ENCODE data around the gene PMPCA.

Gene PMPCA

DNA sequence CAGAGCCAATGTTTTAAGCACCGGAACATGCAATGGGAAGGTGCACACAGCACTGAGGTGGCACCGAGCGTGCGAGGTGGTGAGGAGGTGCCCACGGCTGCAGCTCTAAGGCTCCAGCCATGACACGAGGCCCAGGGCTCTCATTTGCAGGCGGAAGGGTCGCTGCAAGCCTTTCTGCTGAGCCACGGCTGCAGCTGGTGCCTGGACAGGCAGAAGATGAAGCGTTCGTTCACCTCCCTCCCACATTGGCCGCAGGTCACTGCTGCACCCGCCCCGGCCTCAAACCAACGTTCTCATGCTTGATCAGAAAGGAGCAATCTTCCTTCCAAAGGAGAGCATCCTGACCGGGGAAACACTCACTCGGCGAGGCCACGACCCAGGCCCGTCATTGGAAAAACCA lies 33.6 kb downstream of the PMPCA start:
- no peak for TF ChIP-seq EZH2phosphoT487 (conservative IDR thresholded peaks at IDR 0.05; ENCODE audit: low read length)
- TF ChIP-seq, protein P1, sequence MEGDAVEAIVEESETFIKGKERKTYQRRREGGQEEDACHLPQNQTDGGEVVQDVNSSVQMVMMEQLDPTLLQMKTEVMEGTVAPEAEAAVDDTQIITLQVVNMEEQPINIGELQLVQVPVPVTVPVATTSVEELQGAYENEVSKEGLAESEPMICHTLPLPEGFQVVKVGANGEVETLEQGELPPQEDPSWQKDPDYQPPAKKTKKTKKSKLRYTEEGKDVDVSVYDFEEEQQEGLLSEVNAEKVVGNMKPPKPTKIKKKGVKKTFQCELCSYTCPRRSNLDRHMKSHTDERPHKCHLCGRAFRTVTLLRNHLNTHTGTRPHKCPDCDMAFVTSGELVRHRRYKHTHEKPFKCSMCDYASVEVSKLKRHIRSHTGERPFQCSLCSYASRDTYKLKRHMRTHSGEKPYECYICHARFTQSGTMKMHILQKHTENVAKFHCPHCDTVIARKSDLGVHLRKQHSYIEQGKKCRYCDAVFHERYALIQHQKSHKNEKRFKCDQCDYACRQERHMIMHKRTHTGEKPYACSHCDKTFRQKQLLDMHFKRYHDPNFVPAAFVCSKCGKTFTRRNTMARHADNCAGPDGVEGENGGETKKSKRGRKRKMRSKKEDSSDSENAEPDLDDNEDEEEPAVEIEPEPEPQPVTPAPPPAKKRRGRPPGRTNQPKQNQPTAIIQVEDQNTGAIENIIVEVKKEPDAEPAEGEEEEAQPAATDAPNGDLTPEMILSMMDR (IDR thresholded peaks at IDR 0.05; ENCODE audit: insufficient read depth, low read length, poor library complexity, severe bottlenecking): no peak
- no peak overlapping the region for H3K4me3 ChIP-seq (ENCODE audit: insufficient read depth, low read length, poor library complexity, severe bottlenecking)
- no peaks in the 10 kb centered on the region for H3K27me3 ChIP-seq (ENCODE audit: low read length)
- H3K9me3 ChIP-seq (ENCODE audit: insufficient read depth, low read length): no peaks in the 10 kb centered on the region
- no peaks in the 10 kb centered on the region for H3K36me3 ChIP-seq (ENCODE audit: low read length)
- H4K20me1 ChIP-seq (ENCODE audit: low read depth, low read length): no peaks in the 10 kb centered on the region
- no peak overlapping the region for H3K9ac ChIP-seq (ENCODE audit: low read length)
- H3F3A ChIP-seq (ENCODE audit: insufficient read depth): peaks cover 10% of the 10 kb centered on the region
- no peaks in the 10 kb centered on the region for H3K9me2 ChIP-seq (replicated peaks; ENCODE audit: insufficient read depth, low read length)
- no peaks in the 10 kb centered on the region; the same call in 1 of the 2 replicates for H3K79me2 ChIP-seq (ENCODE audit: insufficient read depth, low read length)
- no peak overlapping the region for H2AFZ ChIP-seq (ENCODE audit: low read depth, low read length, severe bottlenecking)
- H3K4me2 ChIP-seq (ENCODE audit: low read depth, low read length, poor library complexity, severe bottlenecking): no peak overlapping the region
- H3K27ac ChIP-seq (ENCODE audit: low read depth, low read length): no peak overlapping the region

DNA sequence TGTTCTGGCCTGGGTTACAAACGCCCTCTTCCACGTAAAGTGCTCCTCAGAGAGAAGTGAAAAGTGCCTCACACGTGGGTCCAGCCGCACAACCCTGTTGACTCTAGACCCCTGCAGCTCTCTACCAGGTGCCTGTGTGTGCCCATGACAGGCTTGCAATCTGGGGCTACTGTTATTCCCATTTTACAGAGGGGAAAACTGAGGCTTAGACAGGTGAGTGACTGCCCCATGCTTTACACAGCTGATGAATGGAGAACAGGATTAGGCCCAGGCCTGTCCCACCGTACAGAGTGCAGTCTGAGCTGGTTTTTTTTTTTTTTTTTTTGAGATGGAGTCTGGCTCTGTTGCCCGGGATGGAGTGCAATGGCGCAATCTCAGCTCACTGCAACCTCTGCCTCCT lies 35.3 kb downstream of the PMPCA start:
- H4K20me1 ChIP-seq (ENCODE audit: low read depth, low read length): no peaks in the 10 kb centered on the region
- no peaks in the 10 kb centered on the region for H3K9me3 ChIP-seq (ENCODE audit: insufficient read depth, low read length)
- TF ChIP-seq, protein P1 (IDR thresholded peaks at IDR 0.05; ENCODE audit: insufficient read depth, low read length, poor library complexity, severe bottlenecking): no peak
- no peak for TF ChIP-seq EZH2phosphoT487 (conservative IDR thresholded peaks at IDR 0.05; ENCODE audit: low read length)
- H3K36me3 ChIP-seq (ENCODE audit: low read length): no peaks in the 10 kb centered on the region; the same call in 1 of the 2 replicates
- 0 out of 2 replicates have a peak, but pooled peaks cover under 1% of the 10 kb centered on the region for H3F3A ChIP-seq (ENCODE audit: insufficient read depth)
- H3K9me2 ChIP-seq (replicated peaks; ENCODE audit: insufficient read depth, low read length): no peaks in the 10 kb centered on the region
- no peak overlapping the region for H3K9ac ChIP-seq (ENCODE audit: low read length)
- no peak overlapping the region for H3K4me3 ChIP-seq (ENCODE audit: insufficient read depth, low read length, poor library complexity, severe bottlenecking)
- H3K4me2 ChIP-seq (ENCODE audit: low read depth, low read length, poor library complexity, severe bottlenecking): no peak overlapping the region
- no peak overlapping the region for H3K27ac ChIP-seq (ENCODE audit: low read depth, low read length)
- H3K79me2 ChIP-seq (ENCODE audit: insufficient read depth, low read length): no peaks in the 10 kb centered on the region
- H2AFZ ChIP-seq (ENCODE audit: low read depth, low read length, severe bottlenecking): no peak overlapping the region
- H3K27me3 ChIP-seq (ENCODE audit: low read length): no peaks in the 10 kb centered on the region

DNA sequence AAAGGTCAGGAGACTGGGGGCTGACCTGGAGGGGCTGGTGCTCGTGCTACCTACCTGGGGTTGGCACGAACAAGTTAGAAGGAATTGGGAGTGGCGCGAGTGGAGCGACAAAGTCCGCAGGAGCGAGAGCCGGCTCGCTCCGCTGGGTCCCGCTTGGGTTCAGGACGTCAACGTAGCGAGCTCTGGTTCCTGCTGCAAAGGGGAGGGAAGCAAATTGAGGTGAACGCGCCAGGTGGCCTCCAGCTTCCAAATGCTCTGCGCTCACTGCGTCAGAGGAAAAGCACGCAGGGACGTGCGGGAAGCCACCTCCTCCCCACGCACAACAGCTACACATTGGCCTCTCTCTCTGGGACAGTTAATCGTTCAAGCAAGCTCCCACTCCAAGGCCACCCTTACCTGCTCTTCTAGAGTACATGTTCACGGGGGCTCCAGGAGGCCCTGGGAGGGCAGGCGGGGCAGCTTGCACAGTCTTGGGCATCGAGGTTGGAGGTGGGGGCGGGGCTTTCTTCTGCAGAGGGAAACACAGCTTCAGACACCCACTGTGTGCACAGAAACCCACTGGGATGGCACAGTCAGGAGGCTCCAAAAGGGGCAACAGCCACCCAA lies 36.8 kb downstream of the PMPCA start:
- Histone ChIP-seq H3K36me3 (ENCODE audit: low read length) (peaks cover 2% of the 10 kb centered on the region; the same call in 1 of the 2 replicates), H3K27ac (ENCODE audit: low read depth, low read length) (no peak overlapping the region), H3K4me3 (ENCODE audit: insufficient read depth, low read length, poor library complexity, severe bottlenecking) (no peak overlapping the region), H3K9ac (ENCODE audit: low read length) (no peak overlapping the region), H3K9me3 (ENCODE audit: insufficient read depth, low read length) (no peaks in the 10 kb centered on the region), H3K9me2 (replicated peaks; ENCODE audit: insufficient read depth, low read length) (no peaks in the 10 kb centered on the region), H3K79me2 (ENCODE audit: insufficient read depth, low read length) (no peaks in the 10 kb centered on the region), H3K4me2 (ENCODE audit: low read depth, low read length, poor library complexity, severe bottlenecking) (no peak overlapping the region), H2AFZ (ENCODE audit: low read depth, low read length, severe bottlenecking) (no peak overlapping the region), H4K20me1 (ENCODE audit: low read depth, low read length) (no peaks in the 10 kb centered on the region), H3F3A (ENCODE audit: insufficient read depth) (no peaks in the 10 kb centered on the region), H3K27me3 (ENCODE audit: low read length) (no peaks in the 10 kb centered on the region)
- TF ChIP-seq, protein P1 (IDR thresholded peaks at IDR 0.05; ENCODE audit: insufficient read depth, low read length, poor library complexity, severe bottlenecking): no peak
- no peak for TF ChIP-seq EZH2phosphoT487 (conservative IDR thresholded peaks at IDR 0.05; ENCODE audit: low read length)

Data from SU-DHL-6 (cell line).